Measurements from ENCODE around the gene DLGAP1.

DNA sequence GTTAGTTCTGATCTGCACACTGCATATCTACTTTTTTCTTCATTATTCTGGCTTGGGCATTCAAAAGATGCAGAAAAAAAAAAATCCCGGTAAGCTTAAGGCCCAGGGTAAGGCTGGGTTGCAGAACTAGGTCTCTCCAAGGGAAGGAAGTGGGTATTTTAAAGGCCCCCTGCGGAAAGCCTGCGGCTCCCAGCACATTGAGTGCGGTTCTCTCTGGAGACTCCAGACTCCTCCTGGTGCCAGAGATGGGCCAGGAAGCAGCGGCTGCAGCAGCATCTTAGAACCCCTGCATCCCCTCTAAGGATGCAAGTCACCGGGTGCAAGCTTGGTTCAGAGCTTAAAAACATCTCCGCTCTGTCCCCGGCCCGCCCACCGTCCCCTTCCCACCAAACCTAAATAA lies 955.6 kb downstream of the DLGAP1 start:
- TF ChIP-seq CTCF (IDR thresholded peaks at IDR 0.05; ENCODE audit: poor library complexity) (peak; percentile 6), EZH2phosphoT487 (IDR thresholded peaks at IDR 0.05; ENCODE audit: low read depth, severe bottlenecking, unreplicated experiment) (no peak), EZH2 (IDR thresholded peaks at IDR 0.05; ENCODE audit: borderline replicate concordance) (no peak)
